GM21619 (cell line): Measurements from ENCODE around the gene UCHL5.

Experiments
- ATAC-seq: cut with Tn5 transposase; IDR thresholded peaks from one replicate; pipeline ENCODE4 v1.9.1; 2021; ENCODE audit not compliant: unreplicated experiment

The UCHL5 gene

GRCh38 chr1:192968323-192968722 lies 90.8 kb downstream of the UCHL5 start:
- no peak for ATAC-seq

GRCh38 chr1:192967901-192968300 lies 91.3 kb downstream of the UCHL5 start:
- no peak for ATAC-seq

GRCh38 chr1:192967211-192967877 lies 91.8 kb downstream of the UCHL5 start:
- no peak for ATAC-seq

- ATAC-seq = no peak
These were observed 93.1 kb downstream of the UCHL5 start for GRCh38 chr1:192966073-192966472.

- no peak for ATAC-seq
These were observed 96.3 kb downstream of the UCHL5 start for GRCh38 chr1:192962901-192963300.
